ENCODE results near the gene MAP3K13.

GRCh38 chr3:185411133-185411532 lies 48.2 kb downstream of the MAP3K13 start:
- TF ChIP-seq MXD4 (CRISPR knock-in tag; IDR thresholded peaks at IDR 0.05; ENCODE audit: borderline replicate concordance) (no peak), AR (CRISPR knock-in tag; IDR thresholded peaks at IDR 0.05) (no peak), ZNF138 (CRISPR knock-in tag; conservative IDR thresholded peaks at IDR 0.05) (no peak)
- TF ChIP-seq, protein P1, sequence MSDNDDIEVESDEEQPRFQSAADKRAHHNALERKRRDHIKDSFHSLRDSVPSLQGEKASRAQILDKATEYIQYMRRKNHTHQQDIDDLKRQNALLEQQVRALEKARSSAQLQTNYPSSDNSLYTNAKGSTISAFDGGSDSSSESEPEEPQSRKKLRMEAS (CRISPR knock-in tag; IDR thresholded peaks at IDR 0.05) = no peak

Measured in WTC11 (cell line).